Esophagus muscularis mucosa (tissue), 4 donors: ENCODE results near the gene HYDIN.
"Not testable (repeated sequence)": the region's sequence is repeated elsewhere in the genome, so short reads cannot be mapped to it uniquely, and the experiment has no call there.

Experiments
- EP300 ChIP-seq: sonication (generic); formaldehyde crosslinking; IDR thresholded peaks from one replicate; pipeline ENCODE4 v1.6.1; 2017; ENCODE audit warnings: antibody characterized with exemption
- POLR2A ChIP-seq: fragments of 450-650 bp; IDR thresholded peaks from one replicate; pipeline ENCODE4 v1.6.1; 2017; ENCODE audit warnings: antibody characterized with exemption, moderate library complexity, mild to moderate bottlenecking, low read depth
- TF ChIP-seq, protein P1 (sequence below), 3 experiments: fragments of 200-600 bp in 2 of 3; fragments of 450-650 bp in 1 of 3; sonication (generic) in 2 of 3; IDR thresholded peaks; one replicate each; pipeline ENCODE4 v1.5.1; 2017 to 2019; ENCODE audit warnings: antibody characterized with exemption in 3 of 3, mild to moderate bottlenecking in 2 of 3, moderate library complexity in 1 of 3

DNA sequence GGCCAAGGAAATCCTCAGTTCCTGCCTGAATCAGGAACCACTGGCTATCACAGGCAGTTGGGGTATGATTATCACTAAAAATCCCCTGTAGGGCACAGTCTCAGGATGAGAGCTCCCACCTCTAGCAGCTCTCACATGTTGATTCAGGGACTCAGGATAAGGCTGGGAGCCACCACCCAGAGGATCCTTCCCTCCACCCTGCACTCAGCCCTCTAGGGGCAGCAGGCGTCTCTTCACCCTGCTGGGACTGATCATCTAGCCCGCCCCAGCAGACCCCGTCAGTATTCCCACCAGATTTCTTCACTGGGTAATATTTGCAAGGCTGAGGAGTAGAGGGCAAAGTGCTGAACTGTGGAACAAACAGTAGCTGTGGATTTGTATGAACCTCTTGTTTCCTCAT lies 224.0 kb downstream of the HYDIN start:
- not testable (repeated sequence) for TF ChIP-seq POLR2A, EP300
- TF ChIP-seq, protein P1, sequence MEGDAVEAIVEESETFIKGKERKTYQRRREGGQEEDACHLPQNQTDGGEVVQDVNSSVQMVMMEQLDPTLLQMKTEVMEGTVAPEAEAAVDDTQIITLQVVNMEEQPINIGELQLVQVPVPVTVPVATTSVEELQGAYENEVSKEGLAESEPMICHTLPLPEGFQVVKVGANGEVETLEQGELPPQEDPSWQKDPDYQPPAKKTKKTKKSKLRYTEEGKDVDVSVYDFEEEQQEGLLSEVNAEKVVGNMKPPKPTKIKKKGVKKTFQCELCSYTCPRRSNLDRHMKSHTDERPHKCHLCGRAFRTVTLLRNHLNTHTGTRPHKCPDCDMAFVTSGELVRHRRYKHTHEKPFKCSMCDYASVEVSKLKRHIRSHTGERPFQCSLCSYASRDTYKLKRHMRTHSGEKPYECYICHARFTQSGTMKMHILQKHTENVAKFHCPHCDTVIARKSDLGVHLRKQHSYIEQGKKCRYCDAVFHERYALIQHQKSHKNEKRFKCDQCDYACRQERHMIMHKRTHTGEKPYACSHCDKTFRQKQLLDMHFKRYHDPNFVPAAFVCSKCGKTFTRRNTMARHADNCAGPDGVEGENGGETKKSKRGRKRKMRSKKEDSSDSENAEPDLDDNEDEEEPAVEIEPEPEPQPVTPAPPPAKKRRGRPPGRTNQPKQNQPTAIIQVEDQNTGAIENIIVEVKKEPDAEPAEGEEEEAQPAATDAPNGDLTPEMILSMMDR (IDR thresholded peaks at IDR 0.05), result not testable (repeated sequence)
